HG03095 (cell line): ENCODE results near the gene IFNG.

Experiments
- ATAC-seq: cut with Tn5 transposase; IDR thresholded peaks from one replicate; pipeline ENCODE4 v1.9.1; 2021; ENCODE audit warnings: moderate library complexity; ENCODE audit not compliant: unreplicated experiment

IFNG gene

GRCh38 chr12:68118096-68118755, 41.3 kb downstream of the IFNG start:
- no peak for ATAC-seq

GRCh38 chr12:68117661-68118060, 41.9 kb downstream of the IFNG start:
- ATAC-seq, result no peak

GRCh38 chr12:68115281-68115680, 44.3 kb downstream of the IFNG start:
- ATAC-seq, result no peak

GRCh38 chr12:68114606-68115005, 44.9 kb downstream of the IFNG start:
- ATAC-seq, result no peak

GRCh38 chr12:68113644-68114043, 45.9 kb downstream of the IFNG start:
- ATAC-seq, result no peak

- no peak for ATAC-seq
Observed at GRCh38 chr12:68111995-68112394, 47.5 kb downstream of the IFNG start.

- ATAC-seq, result no peak
Observed at GRCh38 chr12:68109444-68110217, 49.9 kb downstream of the IFNG start.

GRCh38 chr12:68109001-68109400, 50.5 kb downstream of the IFNG start:
- ATAC-seq, result no peak

GRCh38 chr12:68106660-68107059, 52.9 kb downstream of the IFNG start:
- no peak for ATAC-seq

- no peak for ATAC-seq
Observed at GRCh38 chr12:68106160-68106559, 53.4 kb downstream of the IFNG start.
